ENCODE measurements around the gene CCDC73.
"Not testable (repeated sequence)": the region's sequence is repeated elsewhere in the genome, so short reads cannot be mapped to it uniquely, and the experiment has no call there.

CCDC73 gene

DNA sequence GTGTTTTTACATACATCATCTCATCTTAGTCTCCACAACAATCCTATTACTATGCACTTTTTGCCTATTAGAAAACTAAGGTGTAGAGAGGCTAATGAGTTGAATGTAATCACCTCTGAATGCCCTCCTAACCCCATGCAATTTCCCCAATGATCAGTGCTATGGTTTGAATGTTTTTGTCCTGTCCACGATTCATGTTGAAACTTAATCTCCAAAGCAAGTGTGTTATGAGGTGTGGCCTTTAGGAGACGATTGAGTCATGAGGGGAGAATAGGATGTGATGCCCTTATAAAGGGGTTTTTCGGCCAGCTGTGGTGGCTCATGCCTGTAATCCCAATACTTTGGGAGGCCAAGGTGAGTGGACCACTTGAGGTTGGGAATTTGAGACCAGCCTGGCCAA is 2.0 kb upstream of the CCDC73 start:
- no peak for DNase-seq (ENCODE audit: low spot score)

- peak; percentile 39 for DNase-seq (ENCODE audit: low spot score)
Measured at GRCh38 chr11:32792948-32793475, 1.4 kb downstream of the CCDC73 start.

GRCh38 chr11:32792111-32792947 is 2.1 kb downstream of the CCDC73 start:
- DNase-seq (ENCODE audit: low spot score), result no peak

- DNase-seq (ENCODE audit: low spot score), result no peak
Measured at GRCh38 chr11:32790916-32791315, 3.5 kb downstream of the CCDC73 start.

- DNase-seq (ENCODE audit: low spot score), result no peak
Measured at GRCh38 chr11:32786811-32787210, 7.7 kb downstream of the CCDC73 start.

GRCh38 chr11:32785262-32785661 is 9.2 kb downstream of the CCDC73 start:
- no peak for DNase-seq (ENCODE audit: low spot score)

GRCh38 chr11:32781721-32782120 is 12.7 kb downstream of the CCDC73 start:
- DNase-seq (ENCODE audit: low spot score), result no peak

DNA sequence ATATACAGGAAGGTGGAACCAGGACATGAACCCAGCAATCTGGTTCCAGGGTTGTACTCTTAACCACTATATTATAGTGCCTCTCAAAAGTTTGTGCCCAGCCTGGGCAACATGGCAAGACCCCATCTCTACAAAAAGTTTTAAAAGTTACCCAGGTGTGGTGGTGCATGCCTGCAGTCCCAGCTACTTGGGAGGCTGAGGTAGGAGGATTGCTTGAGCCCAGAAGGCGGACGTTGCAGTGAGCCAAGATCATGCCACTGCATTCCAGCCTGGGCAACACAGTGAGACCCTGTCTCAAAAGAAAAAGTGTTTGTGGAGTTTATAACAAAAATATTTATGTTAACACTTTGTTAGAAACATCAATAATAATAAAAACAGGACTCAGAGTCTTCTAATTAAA is 13.6 kb downstream of the CCDC73 start:
- not testable (repeated sequence) for DNase-seq (ENCODE audit: low spot score)

DNA sequence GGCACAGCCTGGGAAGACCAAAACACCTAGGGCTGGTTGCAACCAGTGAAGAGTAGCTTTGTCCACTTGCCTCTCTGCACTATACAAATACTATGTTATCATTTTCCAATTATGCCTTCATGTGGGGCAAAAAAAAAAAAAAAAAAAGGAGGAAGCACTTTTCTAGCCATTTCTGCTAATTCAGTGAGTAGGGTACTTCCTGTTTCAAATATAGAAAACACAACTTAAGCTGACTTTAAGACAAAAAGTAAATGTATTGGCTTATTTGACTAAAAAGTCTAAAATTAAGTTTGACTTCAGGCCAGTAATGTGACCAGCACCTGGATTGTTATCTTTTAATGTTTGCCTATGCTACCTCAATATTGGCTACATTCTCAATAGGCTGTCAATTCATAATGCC is 15.3 kb downstream of the CCDC73 start:
- DNase-seq (ENCODE audit: low spot score), result peak; percentile 29

GRCh38 chr11:32775908-32776307 is 18.6 kb downstream of the CCDC73 start:
- no peak for DNase-seq (ENCODE audit: low spot score)

DNA sequence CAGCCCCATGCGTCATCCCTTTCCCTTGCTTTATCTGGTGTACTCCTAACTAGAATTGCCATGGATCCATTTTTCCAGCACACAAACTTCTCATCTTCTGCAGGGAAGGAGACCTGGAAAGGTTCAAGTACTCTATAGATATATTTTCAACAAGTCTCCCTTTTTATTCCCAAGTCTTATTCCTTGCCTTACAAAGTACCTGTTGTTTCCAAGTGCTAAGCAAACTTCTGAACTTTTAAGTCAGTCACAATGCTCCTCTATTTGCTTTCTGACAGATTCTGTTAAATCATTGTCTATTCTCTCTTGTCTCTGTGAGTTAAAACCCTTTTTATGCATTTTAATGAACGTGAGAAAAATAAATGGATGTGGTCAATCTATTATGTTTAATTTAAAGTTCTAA is 20.4 kb downstream of the CCDC73 start:
- no peak for DNase-seq (ENCODE audit: low spot score)

DNA sequence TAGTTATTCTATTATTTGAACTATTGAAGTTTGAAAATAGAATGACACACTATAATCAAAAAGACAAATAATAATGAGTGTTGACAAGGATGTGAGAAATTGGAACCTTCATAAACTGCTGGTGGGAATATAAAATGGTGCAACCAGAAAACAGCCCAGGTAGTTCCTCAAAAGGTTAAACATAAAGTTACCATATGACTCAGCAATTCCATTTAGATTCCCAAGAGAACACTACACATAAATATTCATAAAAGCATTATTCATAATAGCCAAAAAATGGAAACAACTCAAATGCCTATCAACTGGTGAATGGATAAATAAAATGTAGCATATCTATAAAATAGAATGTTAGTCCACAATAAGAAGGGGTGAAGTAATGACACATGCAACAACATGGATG is 21.7 kb downstream of the CCDC73 start:
- DNase-seq (ENCODE audit: low spot score), result no peak

DNA sequence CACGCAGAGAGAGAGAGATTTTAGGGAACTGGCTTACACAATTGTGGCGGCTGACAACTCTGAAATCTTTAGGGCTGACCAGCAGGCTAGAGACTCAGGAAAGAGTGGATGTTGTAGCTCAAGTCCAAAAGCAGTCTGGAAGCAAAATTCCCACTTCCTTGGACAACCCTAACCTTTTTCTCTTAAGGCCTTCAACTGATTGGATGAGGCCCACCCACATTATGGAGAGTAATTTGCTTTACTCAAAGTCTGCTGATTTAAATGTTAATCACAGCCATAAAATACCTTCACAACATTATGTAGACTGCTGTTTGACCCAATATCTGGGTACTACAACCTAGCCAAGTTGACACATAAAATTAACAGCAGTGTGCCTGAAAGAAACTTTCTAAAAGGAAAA is 32.7 kb downstream of the CCDC73 start:
- not testable (repeated sequence) for DNase-seq (ENCODE audit: low spot score)

DNA sequence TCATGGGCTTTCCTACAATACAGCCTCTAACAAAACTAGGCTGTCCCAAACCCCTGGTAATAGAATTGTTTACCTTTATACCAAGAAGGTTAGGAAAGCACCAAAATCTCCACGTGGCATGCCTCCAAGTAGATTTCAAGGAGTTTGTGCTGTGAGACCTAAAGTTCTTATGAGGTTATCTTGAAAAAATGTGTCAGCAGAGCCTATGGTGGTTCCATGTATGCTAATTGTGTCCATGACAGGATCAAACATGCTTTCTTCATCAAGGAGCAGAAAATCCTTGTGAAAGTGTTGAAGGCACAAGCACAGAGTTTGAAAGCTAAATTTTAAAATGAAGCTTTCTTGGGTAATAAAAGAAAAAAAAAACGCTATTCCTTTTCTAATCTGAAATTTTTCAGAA is 36.2 kb downstream of the CCDC73 start:
- DNase-seq (ENCODE audit: low spot score), result no peak

DNA sequence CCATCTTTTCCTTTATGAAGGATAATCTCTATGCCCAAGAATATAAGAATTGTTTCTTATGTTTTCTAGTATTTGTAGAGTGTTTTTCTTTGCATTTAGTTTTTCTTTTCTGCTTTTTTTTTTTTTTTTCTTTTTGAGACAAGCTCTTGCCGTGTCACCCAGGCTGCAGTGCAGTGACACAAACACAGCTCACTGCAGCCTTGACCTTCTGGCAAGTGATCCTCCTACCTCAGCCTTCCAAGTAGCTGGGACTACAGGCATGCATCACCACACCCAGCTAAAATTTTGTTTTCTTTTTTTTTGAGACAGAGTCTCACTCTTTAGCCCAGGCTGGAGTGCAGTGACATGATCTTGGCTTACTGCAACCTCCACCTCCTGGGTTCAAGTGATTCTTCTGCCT is 41.3 kb downstream of the CCDC73 start:
- not testable (repeated sequence) for DNase-seq (ENCODE audit: low spot score)

DNA sequence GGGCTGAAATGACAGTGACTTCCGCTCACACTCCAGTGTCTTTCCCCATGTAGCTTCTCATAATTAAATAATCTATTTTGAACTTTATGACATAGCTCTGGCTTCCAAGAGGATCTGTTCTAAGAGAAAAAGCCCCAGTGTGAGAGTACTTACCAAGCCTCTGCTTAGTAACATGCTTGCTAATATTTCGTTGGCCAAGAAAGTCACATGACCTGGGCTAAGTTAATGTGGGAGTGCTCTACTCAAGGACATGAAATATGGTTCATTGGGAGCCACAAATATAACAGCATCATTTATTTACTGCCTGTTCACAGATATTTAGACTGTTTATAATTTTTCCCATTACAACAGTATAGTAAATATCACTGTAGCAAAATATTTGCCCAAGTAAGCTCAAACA is 42.5 kb downstream of the CCDC73 start:
- no peak for DNase-seq (ENCODE audit: low spot score)

DNA sequence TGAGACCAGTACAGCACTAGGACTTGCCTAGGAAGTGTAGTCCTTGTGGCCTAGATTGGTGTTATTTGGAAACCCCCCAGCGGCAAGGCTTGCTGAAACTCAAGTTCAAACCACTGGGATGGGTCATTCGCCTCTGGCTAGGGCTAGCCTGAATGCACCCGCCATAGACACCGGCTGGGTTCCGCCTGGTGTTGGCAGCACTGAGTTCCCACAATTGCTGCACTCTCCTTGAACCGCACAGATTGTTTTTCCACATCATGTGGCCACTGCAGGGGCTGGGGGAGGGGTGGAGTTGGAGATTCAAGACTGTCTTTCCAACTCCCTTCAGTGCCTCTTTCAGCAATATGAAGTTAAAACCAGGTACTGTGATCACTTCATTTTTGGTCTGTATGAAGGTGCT is 43.1 kb downstream of the CCDC73 start:
- no peak for DNase-seq (ENCODE audit: low spot score)

GRCh38 chr11:32729976-32730375 is 64.5 kb downstream of the CCDC73 start:
- no peak for DNase-seq (ENCODE audit: low spot score)

DNA sequence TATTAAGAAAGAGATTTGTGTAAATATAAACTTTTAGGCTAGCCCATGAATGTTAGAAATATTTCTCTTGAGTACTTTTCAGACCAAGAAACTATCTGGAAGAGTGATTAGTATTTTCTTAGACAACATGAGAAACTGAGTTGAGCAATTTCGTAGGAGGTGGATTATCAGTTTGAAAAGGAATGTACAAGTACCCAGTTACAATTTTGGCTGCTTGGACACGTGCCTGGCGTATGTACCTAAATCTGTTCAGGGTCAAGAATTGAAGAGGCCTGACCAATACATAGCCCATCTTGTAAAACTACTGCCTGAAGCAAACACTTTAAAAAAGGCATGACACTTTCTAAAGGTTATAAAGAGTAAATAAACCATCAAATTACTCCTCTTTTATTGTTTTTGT is 71.1 kb downstream of the CCDC73 start:
- DNase-seq (ENCODE audit: low spot score), result no peak

GRCh38 chr11:32722255-32722654 is 72.2 kb downstream of the CCDC73 start:
- no peak for DNase-seq (ENCODE audit: low spot score)

GRCh38 chr11:32713496-32713895 is 81.0 kb downstream of the CCDC73 start:
- no peak for DNase-seq (ENCODE audit: low spot score)

DNA sequence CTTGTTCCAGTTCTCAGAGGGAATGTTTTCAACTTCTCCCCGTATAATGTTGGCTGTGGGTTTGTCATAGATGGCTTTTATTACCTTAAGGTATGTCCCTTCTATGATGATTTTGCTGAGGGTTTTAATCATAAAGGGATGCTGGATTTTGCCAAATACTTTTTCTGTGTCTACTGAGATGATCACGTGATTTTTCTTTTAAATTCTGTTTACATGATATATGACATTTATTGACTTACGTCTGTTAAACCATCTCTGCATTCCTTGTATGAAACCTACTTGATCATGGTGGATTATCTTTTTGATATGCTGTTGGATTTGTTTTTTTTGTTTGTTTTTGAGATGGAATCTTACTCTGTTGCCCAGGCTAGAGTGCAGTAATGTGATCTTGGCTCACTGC is 85.5 kb downstream of the CCDC73 start:
- DNase-seq (ENCODE audit: low spot score), result not testable (repeated sequence)

DNA sequence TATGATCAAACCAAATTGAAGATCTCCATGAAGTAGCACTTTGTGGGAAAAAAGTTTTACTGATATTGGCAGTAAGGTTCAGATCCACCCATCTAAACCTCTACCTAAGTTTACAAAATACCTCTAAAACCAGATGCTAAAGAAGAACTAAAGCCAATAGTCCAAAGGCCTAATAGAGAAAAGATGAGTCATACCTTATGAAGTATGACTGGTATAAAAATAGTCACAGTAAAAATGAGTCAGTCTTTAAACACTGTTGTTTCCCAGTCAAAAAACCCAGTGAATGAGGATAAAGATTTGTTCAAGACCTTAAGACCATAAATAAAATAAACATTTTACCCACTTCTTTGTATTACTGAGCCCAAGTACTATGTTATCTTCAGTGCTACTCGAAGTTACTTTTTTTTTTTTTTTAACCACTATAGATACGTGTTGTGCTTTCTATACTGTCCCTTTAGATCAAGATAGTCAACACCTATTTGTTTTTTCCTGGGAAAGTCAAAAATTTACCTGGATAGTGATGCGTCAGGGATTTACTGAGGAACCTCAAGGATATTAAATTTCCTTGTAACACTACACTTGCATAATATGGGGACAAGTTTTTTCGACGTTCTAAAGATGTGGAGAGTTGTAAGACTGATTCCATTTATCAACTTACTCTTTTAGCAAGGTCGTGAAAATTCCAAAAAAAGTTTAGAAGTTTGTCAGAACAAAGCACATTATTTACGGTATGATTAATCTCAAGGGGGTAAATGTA is 87.3 kb downstream of the CCDC73 start:
- no peak for DNase-seq (ENCODE audit: low spot score)

Data from pons (tissue), 1 donor.